Ovary (tissue), 10 donors: ENCODE data around the gene NUP188. TPM values are rescaled to one million over a fixed set of nuclear protein-coding genes. Genes with fewer than 3 reads are reported as not detected.

ENCODE experiments used
- DNase-seq, 5 donors: peaks; one replicate each; pipeline ENCODE4 v3.0.0-alpha.2; 2019 to 2020
- H3K27ac ChIP-seq, 2 donors: fragments of 200-600 bp; one replicate each; pipeline versions ENCODE4 v1.5.1 to v1.8.0; 2019 to 2022
- H3K27me3 ChIP-seq: fragments of 200-600 bp; one replicate; pipeline ENCODE4 v1.8.0; 2022
- H3K36me3 ChIP-seq: fragments of 200-600 bp; sonication (generic); one replicate; pipeline ENCODE4 v1.5.1; 2019
- H3K4me1 ChIP-seq: one replicate; pipeline ENCODE4 v1.8.1; 2013; ENCODE audit warnings: mild to moderate bottlenecking, moderate library complexity; ENCODE audit not compliant: insufficient read depth
- H3K4me3 ChIP-seq: fragments of 200-600 bp; sonication (generic); one replicate; pipeline ENCODE4 v1.5.1; 2017
- H3K9me3 ChIP-seq, 2 donors: fragments of 200-600 bp in 1 of 2; sonication (generic) in 1 of 2; one replicate each; pipeline versions ENCODE4 v1.5.1 to v1.8.1; 2013 to 2019; ENCODE audit warnings: mild to moderate bottlenecking in 1 of 2, moderate library complexity in 1 of 2
- EP300 ChIP-seq: sonication (generic); formaldehyde crosslinking; IDR thresholded peaks from one replicate; pipeline ENCODE4 v1.6.1; 2017; ENCODE audit warnings: antibody characterized with exemption
- POLR2A ChIP-seq: fragments of 450-650 bp; IDR thresholded peaks from one replicate; pipeline ENCODE4 v1.6.1; 2017; ENCODE audit warnings: antibody characterized with exemption, mild to moderate bottlenecking, moderate library complexity
- WGBS, 3 donors: extraction: QIAGEN DNeasy Blood & Tissue Kit in 1 of 3; methylation state at CpG; one replicate each; pipeline versions ENCODE4 v1.1.5 to v1.1.7; 2013 to 2017; 5-methylcytosine and 5-hydroxymethylcytosine counted together
- intact Hi-C, 4 donors: fragments of 100-400 bp; cut with DNase I; formaldehyde crosslinking; loops; one replicate each; pipeline versions ENCODE4 v1.11.0 to v1.15.1; 2022 to 2023
- long read RNA-seq, 3 donors: library from polyadenylated mRNA in 2 of 3; unstranded in 2 of 3; transcript quantifications; one replicate each; pipeline ENCODE4 v2.0.0 and lab custom pipeline, GENCODE V29; 2021 to 2026
- polyA plus RNA-seq, 2 donors: library from polyadenylated mRNA; stranded (reverse); fragments of 200-250 nt in 1 of 2; fragments of 350-450 nt in 1 of 2; fragmentation: Illumina TruSeq in 1 of 2; extraction: RNeasy Lipid Tissue Mini Kit (QIAGEN cat#74804) in 1 of 2; gene quantifications; one replicate each; pipeline ENCODE4 v1.2.3, GENCODE V29; 2013 to 2014
- total RNA-seq, 7 donors: library from RNA; depleted of rRNA in 2 of 7; stranded (reverse); fragments of >200 nt in 2 of 7; fragmentation: NEBNext Ultra II Directional in 3 of 7; extraction: Animal tissue kit (Norgen Biotek cat#: 25700) in 3 of 7; gene quantifications; one replicate each; pipeline versions ENCODE4 v1.1.0 to v1.2.4, GENCODE V29; 2016 to 2023
- TF ChIP-seq, protein P1 (sequence below), 3 donors: fragments of 450-650 bp in 2 of 3; fragments of 200-600 bp in 1 of 3; IDR thresholded peaks; one replicate each; pipeline versions ENCODE4 v1.5.1 to v1.8.0; 2016 to 2022; ENCODE audit warnings: antibody characterized with exemption in 3 of 3, mild to moderate bottlenecking in 1 of 3
- donor health status: DM: no; HTN: no; CAD: no; lungs with moderate emphysema.
- donor health status: DM: no; HTN: no; CAD: no.
- donor health status: Bipolar disorder and iron deficiency.
- donor health status: DM: yes; HTN: yes; CAD: no.
- donor health status: DM: no; HTN: no; CAD: no.
- donor health status: DM: yes; HTN: yes; CAD: no.

NUP188 gene, protein sequence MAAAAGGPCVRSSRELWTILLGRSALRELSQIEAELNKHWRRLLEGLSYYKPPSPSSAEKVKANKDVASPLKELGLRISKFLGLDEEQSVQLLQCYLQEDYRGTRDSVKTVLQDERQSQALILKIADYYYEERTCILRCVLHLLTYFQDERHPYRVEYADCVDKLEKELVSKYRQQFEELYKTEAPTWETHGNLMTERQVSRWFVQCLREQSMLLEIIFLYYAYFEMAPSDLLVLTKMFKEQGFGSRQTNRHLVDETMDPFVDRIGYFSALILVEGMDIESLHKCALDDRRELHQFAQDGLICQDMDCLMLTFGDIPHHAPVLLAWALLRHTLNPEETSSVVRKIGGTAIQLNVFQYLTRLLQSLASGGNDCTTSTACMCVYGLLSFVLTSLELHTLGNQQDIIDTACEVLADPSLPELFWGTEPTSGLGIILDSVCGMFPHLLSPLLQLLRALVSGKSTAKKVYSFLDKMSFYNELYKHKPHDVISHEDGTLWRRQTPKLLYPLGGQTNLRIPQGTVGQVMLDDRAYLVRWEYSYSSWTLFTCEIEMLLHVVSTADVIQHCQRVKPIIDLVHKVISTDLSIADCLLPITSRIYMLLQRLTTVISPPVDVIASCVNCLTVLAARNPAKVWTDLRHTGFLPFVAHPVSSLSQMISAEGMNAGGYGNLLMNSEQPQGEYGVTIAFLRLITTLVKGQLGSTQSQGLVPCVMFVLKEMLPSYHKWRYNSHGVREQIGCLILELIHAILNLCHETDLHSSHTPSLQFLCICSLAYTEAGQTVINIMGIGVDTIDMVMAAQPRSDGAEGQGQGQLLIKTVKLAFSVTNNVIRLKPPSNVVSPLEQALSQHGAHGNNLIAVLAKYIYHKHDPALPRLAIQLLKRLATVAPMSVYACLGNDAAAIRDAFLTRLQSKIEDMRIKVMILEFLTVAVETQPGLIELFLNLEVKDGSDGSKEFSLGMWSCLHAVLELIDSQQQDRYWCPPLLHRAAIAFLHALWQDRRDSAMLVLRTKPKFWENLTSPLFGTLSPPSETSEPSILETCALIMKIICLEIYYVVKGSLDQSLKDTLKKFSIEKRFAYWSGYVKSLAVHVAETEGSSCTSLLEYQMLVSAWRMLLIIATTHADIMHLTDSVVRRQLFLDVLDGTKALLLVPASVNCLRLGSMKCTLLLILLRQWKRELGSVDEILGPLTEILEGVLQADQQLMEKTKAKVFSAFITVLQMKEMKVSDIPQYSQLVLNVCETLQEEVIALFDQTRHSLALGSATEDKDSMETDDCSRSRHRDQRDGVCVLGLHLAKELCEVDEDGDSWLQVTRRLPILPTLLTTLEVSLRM (N-terminal part only)
- total RNA-seq, result 10 to 100 TPM; 12.5 to 43.8 (median 30.7) TPM
- polyA plus RNA-seq, result 10 to 100 TPM; 10.6 to 25.1 TPM
- long read RNA-seq, donor 1, partial matches to known transcripts, result 0 of 6 reads
- long read RNA-seq, donor 1, other reads (novel, unspliced or antisense), result 6 of 6 reads
- long read RNA-seq, donor 2, full-length matches to known transcripts, result 7 of 61 reads
- long read RNA-seq, donor 2, partial matches to known transcripts, result 32 of 61 reads
- long read RNA-seq, donor 2, other reads (novel, unspliced or antisense), result 22 of 61 reads
- long read RNA-seq, donor 3, full-length matches to known transcripts, result 44 of 71 reads
- long read RNA-seq, donor 3, partial matches to known transcripts, result 11 of 71 reads
- long read RNA-seq, donor 3, other reads (novel, unspliced or antisense), result 16 of 71 reads

DNA sequence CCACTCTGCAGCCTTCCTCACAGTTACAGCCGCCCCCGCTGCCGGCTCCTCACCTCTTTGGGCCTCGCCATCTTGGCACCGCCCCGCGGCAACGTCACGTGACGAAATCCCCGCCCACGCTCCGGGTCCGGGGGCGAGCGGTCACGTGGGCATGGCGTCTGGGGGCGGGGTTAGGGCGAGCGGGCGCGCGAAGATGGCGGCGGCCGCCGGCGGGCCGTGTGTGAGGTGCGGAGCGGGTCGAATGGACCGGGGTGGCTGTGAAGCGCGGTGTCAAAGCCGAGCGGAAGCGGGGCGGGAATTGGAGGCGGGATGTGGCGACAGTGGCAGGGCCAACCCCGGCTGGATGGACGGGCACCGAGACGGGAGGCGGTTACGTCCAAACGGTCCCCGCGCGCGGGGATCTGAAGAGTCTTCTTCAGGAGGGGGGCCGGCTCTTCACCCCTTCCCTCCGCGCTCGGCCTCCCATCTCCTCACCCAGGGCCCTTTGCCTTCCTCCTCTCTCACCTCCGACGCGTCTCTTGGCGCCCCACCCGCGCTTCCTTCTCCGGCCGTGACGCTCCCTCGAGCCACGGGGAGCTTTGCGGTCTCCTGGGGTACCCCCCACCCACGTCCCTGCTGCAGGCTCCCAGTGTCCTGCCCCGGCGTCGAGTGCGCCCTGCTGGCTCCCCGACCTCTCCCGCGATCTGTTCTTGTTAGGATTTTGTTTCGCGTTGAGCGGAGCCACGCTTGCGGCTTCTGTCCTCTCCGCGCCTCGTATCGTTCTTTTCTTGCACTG is at the start of gene NUP188, which contains the start of gene DOLK:
Gene NUP188, plus strand, starts transcription at position 173 of the 775 bp plus-strand sequence. Its CDS starts 21 bp downstream, at position 194.
Gene DOLK, minus strand, starts transcription at position 77 of the 775 bp plus-strand sequence. CDS start 300 bp downstream, outside the sequence.
- WGBS, 3 donors, result 0 to 1% (median 0%) methylated on average over 85 to 86 of the region's 86 CpGs
- Histone ChIP-seq H3K27ac (peak within 1 kb of the TSS; percentile 82 to 94), H3K4me3 (peak within 1 kb of the TSS; percentile 98), H3K4me1 (peaks cover 7% of the 10 kb centered on the region), H3K9me3 (no peaks in the 10 kb centered on the region), H3K36me3 (no peaks in the 10 kb centered on the region), H3K27me3 (no peaks in the 10 kb centered on the region)
- no peak for TF ChIP-seq EP300
- TF ChIP-seq POLR2A, result peak; percentile 97
- TF ChIP-seq, protein P1, sequence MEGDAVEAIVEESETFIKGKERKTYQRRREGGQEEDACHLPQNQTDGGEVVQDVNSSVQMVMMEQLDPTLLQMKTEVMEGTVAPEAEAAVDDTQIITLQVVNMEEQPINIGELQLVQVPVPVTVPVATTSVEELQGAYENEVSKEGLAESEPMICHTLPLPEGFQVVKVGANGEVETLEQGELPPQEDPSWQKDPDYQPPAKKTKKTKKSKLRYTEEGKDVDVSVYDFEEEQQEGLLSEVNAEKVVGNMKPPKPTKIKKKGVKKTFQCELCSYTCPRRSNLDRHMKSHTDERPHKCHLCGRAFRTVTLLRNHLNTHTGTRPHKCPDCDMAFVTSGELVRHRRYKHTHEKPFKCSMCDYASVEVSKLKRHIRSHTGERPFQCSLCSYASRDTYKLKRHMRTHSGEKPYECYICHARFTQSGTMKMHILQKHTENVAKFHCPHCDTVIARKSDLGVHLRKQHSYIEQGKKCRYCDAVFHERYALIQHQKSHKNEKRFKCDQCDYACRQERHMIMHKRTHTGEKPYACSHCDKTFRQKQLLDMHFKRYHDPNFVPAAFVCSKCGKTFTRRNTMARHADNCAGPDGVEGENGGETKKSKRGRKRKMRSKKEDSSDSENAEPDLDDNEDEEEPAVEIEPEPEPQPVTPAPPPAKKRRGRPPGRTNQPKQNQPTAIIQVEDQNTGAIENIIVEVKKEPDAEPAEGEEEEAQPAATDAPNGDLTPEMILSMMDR (IDR thresholded peaks at IDR 0.05), result no peak
- intact Hi-C loops, result no loop called here
- DNase-seq, result peak; percentile 95 to 99 (median 98)

DNA sequence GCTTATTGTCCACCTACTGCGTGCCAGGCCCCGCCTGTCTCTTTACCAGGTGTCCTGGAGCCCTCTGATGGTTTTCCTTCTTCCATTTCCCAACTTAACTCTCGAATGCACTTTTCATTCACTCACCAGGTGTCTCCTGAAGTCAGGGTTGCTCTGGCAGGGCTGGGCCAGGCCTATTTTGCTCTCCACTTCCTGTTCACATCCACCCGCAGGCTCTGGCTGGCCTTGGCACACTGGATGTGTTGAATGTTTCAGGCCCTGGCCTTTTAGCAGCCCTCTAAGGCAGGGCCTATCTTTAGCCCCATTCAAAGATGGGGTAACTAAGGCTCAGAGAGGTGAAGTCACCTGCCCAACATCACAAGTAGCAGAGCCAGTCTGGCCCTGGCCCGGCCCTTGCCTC is 49.1 kb upstream of the NUP188 start:
- Histone ChIP-seq H3K4me1 (no peaks in the 10 kb centered on the region), H3K27me3 (no peaks in the 10 kb centered on the region), H3K4me3 (no peak overlapping the region), H3K36me3 (no peaks in the 10 kb centered on the region), H3K27ac (no peak overlapping the region), H3K9me3 (no peaks in the 10 kb centered on the region)
- intact Hi-C loops, result no loop called here
- TF ChIP-seq POLR2A (no peak), EP300 (no peak)
- TF ChIP-seq, protein P1 (IDR thresholded peaks at IDR 0.05), result no peak
- DNase-seq, result no peak
- 78 to 87% (median 86%) methylated on average over 5 of the region's 5 CpGs for WGBS, 3 donors

DNA sequence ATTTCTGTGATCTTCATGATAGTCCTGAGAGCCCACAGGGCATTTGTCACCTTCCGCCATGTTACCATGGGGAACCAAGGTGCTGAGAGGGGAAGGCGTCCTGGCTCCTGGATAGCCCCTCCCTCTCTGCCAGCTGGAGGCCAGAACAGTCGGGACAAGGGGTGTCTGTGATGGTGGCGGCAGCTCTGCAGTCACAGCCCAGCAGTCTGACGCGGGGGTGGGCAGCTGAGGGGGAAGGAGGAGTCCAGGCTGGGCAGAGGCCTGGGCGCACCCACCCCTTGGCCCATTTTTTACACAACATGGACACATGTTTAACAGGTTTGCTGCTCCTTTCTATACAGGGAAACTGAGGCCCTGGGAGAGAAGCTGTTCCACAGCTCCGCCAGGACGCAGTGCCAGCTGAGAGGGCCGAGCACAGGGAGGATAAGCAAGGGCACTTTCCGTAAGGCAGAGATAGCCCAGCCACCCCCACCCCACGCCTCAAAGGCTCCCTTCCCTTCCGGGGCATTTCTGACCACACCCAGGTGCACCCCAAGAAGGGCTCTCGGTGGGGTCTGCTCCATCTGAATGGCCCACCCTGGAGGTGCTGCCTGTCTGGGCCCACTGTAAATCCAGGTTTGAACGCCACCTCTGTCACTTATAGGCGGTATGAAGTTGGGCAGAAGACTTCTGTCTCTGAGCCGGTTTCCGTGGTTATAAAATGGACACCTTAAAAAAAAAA is 48.5 kb upstream of the NUP188 start:
- H3K36me3 ChIP-seq, result no peaks in the 10 kb centered on the region
- intact Hi-C loops, result no loop called here
- H3K9me3 ChIP-seq, result no peaks in the 10 kb centered on the region
- TF ChIP-seq, protein P1 (IDR thresholded peaks at IDR 0.05), result no peak
- no peak for TF ChIP-seq POLR2A
- no peak for TF ChIP-seq EP300
- no peaks in the 10 kb centered on the region for H3K27me3 ChIP-seq
- H3K27ac ChIP-seq, result no peak overlapping the region
- 86 to 88% (median 88%) methylated on average over 16 to 18 of the region's 18 CpGs for WGBS, 3 donors
- no peaks in the 10 kb centered on the region for H3K4me1 ChIP-seq
- H3K4me3 ChIP-seq, result no peak overlapping the region
- no peak for DNase-seq
